ENCODE data around the gene LRIT2.

The LRIT2 gene

GRCh38 chr10:84241185-84241790 is 15.9 kb upstream of the LRIT2 start, which contains the start of gene LRIT1:
Gene LRIT1, minus strand, starts transcription at chr10:84241546. Its CDS starts 107 bp downstream, at chr10:84241439.
- FAIRE-seq, result no peak

- FAIRE-seq, result no peak
These were observed 13.6 kb upstream of the LRIT2 start for GRCh38 chr10:84238909-84239308.

- no peak for FAIRE-seq
These were observed 12.1 kb upstream of the LRIT2 start for GRCh38 chr10:84237199-84238051.

GRCh38 chr10:84236807-84237198 is 11.5 kb upstream of the LRIT2 start:
- no peak for FAIRE-seq

GRCh38 chr10:84235096-84235495 is 9.8 kb upstream of the LRIT2 start:
- no peak for FAIRE-seq

GRCh38 chr10:84234479-84234878 is 9.1 kb upstream of the LRIT2 start:
- FAIRE-seq, result no peak

GRCh38 chr10:84233940-84234339 is 8.6 kb upstream of the LRIT2 start:
- no peak for FAIRE-seq

GRCh38 chr10:84232376-84232775 is 7.0 kb upstream of the LRIT2 start:
- FAIRE-seq, result no peak

- no peak for FAIRE-seq
These were observed 5.0 kb upstream of the LRIT2 start for GRCh38 chr10:84230359-84230758.

- no peak for FAIRE-seq
These were observed 2.5 kb upstream of the LRIT2 start for GRCh38 chr10:84227810-84228209.

GRCh38 chr10:84226616-84227015 is 1.3 kb upstream of the LRIT2 start:
- FAIRE-seq, result no peak

- FAIRE-seq, result no peak
These were observed 824 bp downstream of the LRIT2 start for GRCh38 chr10:84224411-84225028.

- FAIRE-seq, result no peak
These were observed 3.4 kb downstream of the LRIT2 start for GRCh38 chr10:84221916-84222315.

GRCh38 chr10:84217746-84218145 is 7.6 kb downstream of the LRIT2 start:
- no peak for FAIRE-seq

GRCh38 chr10:84216834-84217233 is 8.5 kb downstream of the LRIT2 start:
- FAIRE-seq, result no peak

- no peak for FAIRE-seq
These were observed 10.6 kb downstream of the LRIT2 start for GRCh38 chr10:84214612-84215235.

GRCh38 chr10:84214046-84214572 is 11.2 kb downstream of the LRIT2 start:
- no peak for FAIRE-seq

GRCh38 chr10:84213076-84213475 is 12.3 kb downstream of the LRIT2 start:
- FAIRE-seq, result no peak

- no peak for FAIRE-seq
These were observed 13.3 kb downstream of the LRIT2 start for GRCh38 chr10:84212014-84212413.

GRCh38 chr10:84211566-84211965 is 13.8 kb downstream of the LRIT2 start:
- no peak for FAIRE-seq

GRCh38 chr10:84208023-84208422 is 17.3 kb downstream of the LRIT2 start:
- FAIRE-seq, result no peak

GRCh38 chr10:84205853-84206525 is 19.4 kb downstream of the LRIT2 start:
- FAIRE-seq, result no peak
